Tibial artery (tissue), 4 donors: ENCODE data around the gene MAEA.

Experiments
- DNase-seq, 2 donors: peaks; one replicate each; pipeline ENCODE4 v3.0.0-alpha.2; 2019
- H3K27ac ChIP-seq, 2 donors: fragments of 200-600 bp; sonication (generic) in 1 of 2; 1 replicate in 1 of 2; 2 replicates in 1 of 2; pipeline ENCODE4 v1.5.1; 2018 to 2019; ENCODE audit warnings: mild to moderate bottlenecking in 1 of 2
- H3K27me3 ChIP-seq, 2 donors: fragments of 200-600 bp; sonication (generic) in 1 of 2; one replicate each; pipeline versions ENCODE4 v1.5.1 to v1.6.0; 2016 to 2019
- H3K36me3 ChIP-seq, 3 donors: fragments of 200-600 bp; sonication (generic) in 2 of 3; one replicate each; pipeline ENCODE4 v1.5.1; 2016 to 2019; ENCODE audit warnings: mild to moderate bottlenecking in 2 of 3
- H3K4me1 ChIP-seq, 4 donors: fragments of 200-600 bp; sonication (generic) in 2 of 4; 1 replicate in 3 of 4; 2 replicates in 1 of 4; pipeline ENCODE4 v1.5.1; 2016 to 2019
- H3K4me3 ChIP-seq, 2 donors: fragments of 200-600 bp; sonication (generic) in 1 of 2; 1 replicate in 1 of 2; 2 replicates in 1 of 2; pipeline ENCODE4 v1.5.1; 2018 to 2019; ENCODE audit warnings: mild to moderate bottlenecking in 2 of 2
- H3K9me3 ChIP-seq, 3 donors: fragments of 200-600 bp; sonication (generic) in 1 of 3; one replicate each; pipeline ENCODE4 v1.5.1; 2016 to 2019
- intact Hi-C: fragments of 100-400 bp; cut with DNase I; formaldehyde crosslinking; loops from one replicate; pipeline ENCODE4 v1.15.0; 2023; ENCODE audit warnings: low total_unique reads
- TF ChIP-seq, protein P1 (sequence below), 2 experiments: fragments of 200-600 bp in 1 of 2; fragments of 450-650 bp in 1 of 2; IDR thresholded peaks; one replicate each; pipeline ENCODE4 v1.5.1; 2017 to 2019; ENCODE audit warnings: antibody characterized with exemption in 2 of 2, mild to moderate bottlenecking in 1 of 2, moderate library complexity in 1 of 2

MAEA gene

DNA sequence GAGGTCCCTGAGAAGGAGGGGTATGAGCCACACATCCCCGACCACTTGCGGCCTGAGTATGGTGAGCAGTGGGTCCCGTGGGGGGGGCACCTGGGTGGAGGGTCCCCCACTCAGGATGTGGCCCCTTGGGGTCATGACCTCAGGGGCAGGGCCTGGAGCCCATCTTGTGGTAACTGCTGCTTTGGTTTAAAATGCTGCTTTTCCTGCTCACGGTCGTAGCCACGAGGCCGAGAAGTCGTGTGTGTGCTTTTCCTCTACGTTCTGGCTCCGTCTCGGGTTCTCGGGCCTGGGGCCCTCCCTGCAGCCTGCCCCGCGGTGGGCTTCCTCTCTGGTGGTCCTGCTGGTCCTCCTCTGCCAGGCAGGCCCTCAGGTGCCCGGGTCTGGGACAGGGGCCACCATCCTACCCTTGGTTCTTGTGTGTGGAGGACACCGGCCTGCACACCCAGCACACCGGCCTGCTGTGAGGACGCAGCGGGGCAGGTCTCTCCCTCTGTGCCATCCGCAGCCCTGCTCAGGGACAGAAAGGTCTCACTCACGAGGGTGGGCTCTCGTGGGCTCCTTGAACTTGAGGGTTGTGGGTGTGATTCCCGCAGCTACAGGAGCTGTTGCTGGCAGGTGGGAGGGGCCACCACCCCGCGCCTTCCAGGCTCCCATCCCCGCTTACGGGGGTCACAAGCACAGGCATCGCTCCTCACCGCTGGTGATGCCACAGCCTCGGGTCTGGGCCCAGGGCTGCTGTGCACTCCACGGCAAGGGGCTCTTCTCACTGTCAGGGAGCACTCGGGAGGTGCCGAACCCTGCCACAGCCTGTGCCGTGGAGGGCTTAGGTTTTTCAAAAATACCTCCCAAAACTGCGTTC is 76.9 kb downstream of the MAEA start:
- peaks cover 15 to 55% (median 42%) of the 10 kb centered on the region in 3 donors for H3K36me3 ChIP-seq
- TF ChIP-seq, protein P1, sequence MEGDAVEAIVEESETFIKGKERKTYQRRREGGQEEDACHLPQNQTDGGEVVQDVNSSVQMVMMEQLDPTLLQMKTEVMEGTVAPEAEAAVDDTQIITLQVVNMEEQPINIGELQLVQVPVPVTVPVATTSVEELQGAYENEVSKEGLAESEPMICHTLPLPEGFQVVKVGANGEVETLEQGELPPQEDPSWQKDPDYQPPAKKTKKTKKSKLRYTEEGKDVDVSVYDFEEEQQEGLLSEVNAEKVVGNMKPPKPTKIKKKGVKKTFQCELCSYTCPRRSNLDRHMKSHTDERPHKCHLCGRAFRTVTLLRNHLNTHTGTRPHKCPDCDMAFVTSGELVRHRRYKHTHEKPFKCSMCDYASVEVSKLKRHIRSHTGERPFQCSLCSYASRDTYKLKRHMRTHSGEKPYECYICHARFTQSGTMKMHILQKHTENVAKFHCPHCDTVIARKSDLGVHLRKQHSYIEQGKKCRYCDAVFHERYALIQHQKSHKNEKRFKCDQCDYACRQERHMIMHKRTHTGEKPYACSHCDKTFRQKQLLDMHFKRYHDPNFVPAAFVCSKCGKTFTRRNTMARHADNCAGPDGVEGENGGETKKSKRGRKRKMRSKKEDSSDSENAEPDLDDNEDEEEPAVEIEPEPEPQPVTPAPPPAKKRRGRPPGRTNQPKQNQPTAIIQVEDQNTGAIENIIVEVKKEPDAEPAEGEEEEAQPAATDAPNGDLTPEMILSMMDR (IDR thresholded peaks at IDR 0.05), result no peak
- H3K9me3 ChIP-seq, result no peaks in the 10 kb centered on the region
- no peak overlapping the region for H3K27ac ChIP-seq
- DNase-seq, result peak in 1 of 2 donors; percentile 54
- no peak overlapping the region for H3K4me3 ChIP-seq
- no peaks in the 10 kb centered on the region for H3K27me3 ChIP-seq
- peaks cover 0 to 7% (median 0%) of the 10 kb centered on the region in 4 donors for H3K4me1 ChIP-seq
- intact Hi-C loops, result loop anchor here (1.0 kb wide), 1 partner anchor 198 kb away; no protein-coding TSS in a partner anchor

DNA sequence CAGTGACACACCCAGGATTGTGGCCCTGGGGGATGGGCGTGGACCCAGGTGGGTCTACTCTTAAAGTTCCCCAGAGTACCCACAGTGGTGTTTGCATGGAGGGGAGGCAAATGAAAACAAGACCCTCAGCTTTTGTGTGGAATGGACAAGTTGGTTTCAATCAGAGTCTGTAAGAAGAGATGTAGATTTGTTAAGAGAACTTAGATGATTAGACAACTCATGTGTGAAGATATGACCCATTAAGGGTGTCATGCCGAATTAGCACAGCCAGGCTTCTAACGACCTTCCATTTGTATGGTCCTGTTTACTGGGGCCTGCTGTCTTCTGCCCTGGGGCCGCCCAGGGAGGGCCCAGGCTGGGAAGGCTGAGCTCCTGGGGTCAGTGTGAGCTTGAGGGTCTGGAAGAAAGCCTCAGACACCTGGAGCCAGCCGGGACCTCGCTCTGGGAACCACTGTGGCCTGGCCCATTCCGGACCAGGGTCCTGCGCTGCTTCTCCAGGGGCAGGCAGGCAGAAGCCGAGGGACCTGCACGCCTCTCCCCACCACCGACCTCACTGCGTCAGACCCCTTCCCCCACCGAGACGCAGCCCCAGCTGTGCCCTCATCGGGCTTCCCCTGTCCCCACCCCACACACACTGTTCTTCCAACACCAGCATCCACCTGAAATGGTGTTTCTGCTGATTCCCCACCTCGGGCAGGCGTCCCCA is 77.7 kb downstream of the MAEA start:
- intact Hi-C loops, result no loop called here
- Histone ChIP-seq H3K4me3 (no peak overlapping the region), H3K4me1 (peaks cover 0 to 7% (median 0%) of the 10 kb centered on the region in 4 donors), H3K27ac (no peak overlapping the region), H3K36me3 (peaks cover 18 to 62% (median 48%) of the 10 kb centered on the region in 3 donors), H3K27me3 (no peaks in the 10 kb centered on the region), H3K9me3 (no peaks in the 10 kb centered on the region)
- TF ChIP-seq, protein P1 (IDR thresholded peaks at IDR 0.05), result no peak
- peak in 1 of 2 donors; percentile 59 for DNase-seq

DNA sequence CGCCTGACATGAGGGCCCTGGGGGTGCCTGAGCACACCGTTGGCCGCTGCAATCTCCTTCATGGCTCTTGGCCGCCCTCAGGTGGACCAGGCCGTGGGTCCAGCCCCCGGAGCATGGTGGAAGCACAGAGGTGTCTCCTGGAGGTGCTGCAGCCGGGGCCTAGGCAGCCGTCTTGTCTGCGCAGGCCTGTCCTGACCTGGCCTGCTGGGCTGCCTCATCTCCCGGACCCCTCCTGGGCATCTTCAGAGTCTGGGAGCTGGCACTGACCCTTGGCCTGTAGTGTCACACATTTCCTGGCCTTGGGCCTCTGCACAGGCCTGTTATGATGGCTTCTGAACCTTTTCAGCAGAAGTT is 78.2 kb downstream of the MAEA start:
- TF ChIP-seq, protein P1 (IDR thresholded peaks at IDR 0.05), result no peak
- peaks cover 0 to 7% (median 0%) of the 10 kb centered on the region in 4 donors for H3K4me1 ChIP-seq
- H3K27ac ChIP-seq, result no peak overlapping the region
- no peaks in the 10 kb centered on the region for H3K27me3 ChIP-seq
- intact Hi-C loops, result no loop called here
- no peaks in the 10 kb centered on the region for H3K9me3 ChIP-seq
- DNase-seq, result no peak
- H3K4me3 ChIP-seq, result no peak overlapping the region
- peaks cover 18 to 67% (median 48%) of the 10 kb centered on the region in 3 donors for H3K36me3 ChIP-seq

DNA sequence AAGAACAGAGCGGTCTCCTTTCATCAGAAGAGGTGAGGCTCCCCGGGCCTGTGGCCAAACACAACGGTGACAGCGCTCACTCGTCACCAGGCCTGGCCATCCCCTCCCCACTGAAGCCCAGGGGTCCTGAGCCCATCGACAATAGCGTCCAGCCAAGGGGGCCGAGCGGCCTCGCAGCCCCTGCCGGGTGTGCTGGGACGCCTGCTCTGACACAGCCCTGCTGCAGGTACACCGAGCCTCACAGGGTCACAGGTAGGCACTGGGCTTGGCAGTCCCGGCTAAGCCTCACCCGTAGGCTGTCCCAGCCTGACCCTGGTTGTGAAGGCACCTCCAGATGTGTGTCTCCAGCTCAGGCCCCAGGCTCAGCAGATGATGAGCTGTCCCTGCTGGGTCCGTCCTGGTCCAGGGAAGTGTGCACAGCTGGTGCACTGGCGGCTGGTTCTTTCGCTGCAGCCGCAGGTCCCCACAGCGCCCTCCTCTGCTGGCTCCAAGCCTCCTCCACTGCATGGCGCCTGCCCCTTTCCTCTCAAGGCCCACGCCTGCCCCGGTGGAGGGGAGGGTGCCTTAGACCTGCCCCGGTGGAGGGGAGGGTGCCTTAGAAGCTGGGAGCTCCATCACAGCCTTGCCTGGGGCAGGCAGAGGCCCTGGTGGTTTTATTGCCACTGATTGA is 78.9 kb downstream of the MAEA start:
- TF ChIP-seq, protein P1 (IDR thresholded peaks at IDR 0.05), result no peak
- H3K4me1 ChIP-seq, result peaks cover 0 to 7% (median 0%) of the 10 kb centered on the region in 4 donors
- intact Hi-C loops, result no loop called here
- peak in 1 of 2 donors; percentile 43 for DNase-seq
- H3K9me3 ChIP-seq, result no peaks in the 10 kb centered on the region
- peaks cover 18 to 72% (median 50%) of the 10 kb centered on the region in 3 donors for H3K36me3 ChIP-seq
- H3K27me3 ChIP-seq, result no peaks in the 10 kb centered on the region
- H3K4me3 ChIP-seq, result no peak overlapping the region
- no peak overlapping the region for H3K27ac ChIP-seq

DNA sequence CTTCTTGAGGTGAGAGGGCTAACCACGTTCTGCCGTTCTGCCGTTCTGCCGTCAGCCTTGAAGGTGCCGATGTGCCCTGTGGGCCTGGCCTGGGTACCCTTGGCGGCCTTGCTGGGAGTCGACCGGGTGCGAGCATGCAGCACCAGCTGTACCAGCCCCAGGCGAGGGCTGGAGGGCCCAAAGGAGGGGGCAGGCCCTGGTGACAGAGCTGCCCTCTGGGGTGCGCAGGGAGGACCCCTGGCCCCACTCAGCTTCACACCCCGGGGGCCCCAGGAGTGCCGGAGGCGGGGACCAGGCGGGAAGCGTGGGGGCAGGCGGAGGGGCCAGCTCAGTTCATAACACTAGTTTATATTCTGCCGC is 79.4 kb downstream of the MAEA start:
- Histone ChIP-seq H3K27me3 (no peaks in the 10 kb centered on the region), H3K4me3 (no peak overlapping the region), H3K27ac (no peak overlapping the region), H3K36me3 (peaks cover 18 to 77% (median 53%) of the 10 kb centered on the region in 3 donors), H3K9me3 (no peaks in the 10 kb centered on the region), H3K4me1 (peaks cover 0 to 7% (median 0%) of the 10 kb centered on the region in 4 donors)
- intact Hi-C loops, result no loop called here
- DNase-seq, result peak in 1 of 2 donors; percentile 57
- TF ChIP-seq, protein P1 (IDR thresholded peaks at IDR 0.05), result no peak
